A549 (cell line): ENCODE data around the gene TTC3. TPM values are rescaled to one million over a fixed set of nuclear protein-coding genes. Genes with fewer than 3 reads are reported as not detected.

Source experiments
- ATAC-seq, 2 experiments: fragments of 200-7000 bp in 1 of 2; fragments of >200 bp in 1 of 2; cut with Nextera tagmentation in 1 of 2; cut with Tn5 transposase in 1 of 2; 3 replicates each; pipeline versions ENCODE4 v1.8.0 to v1.9.1; 2018 to 2020; ENCODE audit warnings: mild to moderate bottlenecking in 1 of 2, moderate library complexity in 1 of 2
- CTCF ChIA-PET: fragments of 300-600 bp; sonication (Branson Sonifier 250); formaldehyde crosslinking; extraction: SDS; loops from one replicate; lab custom pipeline; 2021; ENCODE audit warnings: antibody characterized with exemption, inconsistent platforms; lab: Yijun Ruan, JAX
- POLR2A ChIA-PET: fragments of 350-600 bp; formaldehyde crosslinking; extraction: SDS; loops from one replicate; lab custom pipeline; 2021; ENCODE audit warnings: antibody characterized with exemption, inconsistent platforms; lab: Yijun Ruan, JAX
- DNase-seq, 2 experiments: peaks; one replicate each; pipeline versions ENCODE4 v3.0.0 to v3.0.0-alpha.2; 2011 to 2016; ENCODE audit warnings: low read depth in 1 of 2, low spot score in 1 of 2
- FAIRE-seq: peaks from 2 replicates; lab custom pipeline; 2011; peaks lifted over from hg19 to GRCh38; lab: Jason Lieb, UNC
- H3K27ac ChIP-seq, 2 experiments: fragments of >200 bp; sonication (Bioruptor Twin); formaldehyde crosslinking; 3 replicates each; pipeline ENCODE4 v1.5.1; 2016 to 2017
- H3K4me1 ChIP-seq: fragments of >200 bp; sonication (Bioruptor Twin); formaldehyde crosslinking; 3 replicates; pipeline ENCODE4 v1.6.1; 2016
- H3K4me2 ChIP-seq: fragments of >200 bp; sonication (Bioruptor Twin); formaldehyde crosslinking; 3 replicates; pipeline ENCODE4 v1.6.1; 2016
- H3K4me3 ChIP-seq: fragments of >200 bp; sonication (Bioruptor Twin); formaldehyde crosslinking; 3 replicates; pipeline ENCODE4 v1.5.1; 2016
- H3K9me3 ChIP-seq: fragments of >200 bp; sonication (Bioruptor Twin); formaldehyde crosslinking; 3 replicates; pipeline ENCODE4 v1.6.1; 2016
- EHF ChIP-seq: fragments of 250-450 bp; sonication (Bioruptor Pico); IDR thresholded peaks from 2 replicates; pipeline ENCODE4 v1.5.0; 2020; ENCODE audit warnings: mild to moderate bottlenecking
- EHMT2 ChIP-seq: fragments of 200-600 bp; sonication (generic); IDR thresholded peaks from 2 replicates; pipeline ENCODE4 v1.6.1; 2016; ENCODE audit warnings: antibody characterized with exemption, low read depth, mild to moderate bottlenecking, moderate library complexity
- HDAC2 ChIP-seq: fragments of 200-600 bp; sonication (generic); IDR thresholded peaks from 2 replicates; pipeline ENCODE4 v1.6.1; 2016
- KDM5A ChIP-seq: fragments of 200-600 bp; sonication (generic); IDR thresholded peaks from 2 replicates; pipeline ENCODE4 v1.6.1; 2016; ENCODE audit warnings: antibody characterized with exemption, mild to moderate bottlenecking
- MAZ ChIP-seq: fragments of 150-350 bp; IDR thresholded peaks from 2 replicates; pipeline ENCODE4 v1.6.1; 2014; ENCODE audit warnings: antibody characterized with exemption, low read depth, low read length, borderline replicate concordance
- POLR2A ChIP-seq: IDR thresholded peaks from 2 replicates; pipeline ENCODE4 v1.6.1; 2012; ENCODE audit warnings: mild to moderate bottlenecking, low read length
- RAD21 ChIP-seq, 2 experiments: fragments of >200 bp in 1 of 2; sonication (Bioruptor Twin) in 1 of 2; formaldehyde crosslinking in 1 of 2; IDR thresholded peaks in 1 of 2; conservative IDR thresholded peaks in 1 of 2; 2 replicates in 1 of 2; 3 replicates in 1 of 2; pipeline ENCODE4 v1.6.1; 2012 to 2018; ENCODE audit warnings: inconsistent platforms in 1 of 2
- RNF2 ChIP-seq: fragments of 200-600 bp; sonication (generic); IDR thresholded peaks from 2 replicates; pipeline ENCODE4 v1.6.1; 2016; ENCODE audit warnings: low read depth, mild to moderate bottlenecking, antibody characterized with exemption, moderate library complexity, borderline replicate concordance
- SMC3 ChIP-seq: fragments of >200 bp; sonication (Bioruptor Twin); formaldehyde crosslinking; IDR thresholded peaks from 3 replicates; pipeline ENCODE4 v1.6.1; 2018; ENCODE audit warnings: inconsistent platforms
- TFCP2L1 ChIP-seq: fragments of 250-450 bp; sonication (Bioruptor Pico); IDR thresholded peaks from 2 replicates; pipeline ENCODE4 v1.5.0; 2021; ENCODE audit warnings: mild to moderate bottlenecking
- WGBS: methylation state at CpG from one replicate; pipeline ENCODE4 v1.1.6; 2017; ENCODE audit errors: missing lambda C conversion rate; 5-methylcytosine and 5-hydroxymethylcytosine counted together
- polyA plus RNA-seq, 4 experiments: library from polyadenylated mRNA; depleted of rRNA in 3 of 4; stranded (reverse); fragments of >200 nt; fragmentation: RNase III in 1 of 4; extraction: RNeasy Plus Mini Kit Qiagen cat#74134 plus additional on column Dnase treatment in 1 of 4; gene quantifications; 2 replicates in 3 of 4; 3 replicates in 1 of 4; pipeline ENCODE4 v1.2.3, GENCODE V29; 2011 to 2017
- small RNA-seq, 6 experiments: library from RNA; depleted of rRNA; stranded (forward); fragments of <200 nt; gene quantifications; one replicate each; pipeline ENCODE3, GENCODE V24; 2012
- TF ChIP-seq, protein P1 (sequence below): IDR thresholded peaks from 2 replicates; pipeline ENCODE4 v1.6.1; 2012
- TF ChIP-seq, protein P2 (sequence below): IDR thresholded peaks from 2 replicates; pipeline ENCODE4 v1.6.1; 2012; ENCODE audit warnings: low read depth, borderline replicate concordance
- TF ChIP-seq, protein P3 (sequence below): fragments of 450-650 bp; IDR thresholded peaks from 2 replicates; pipeline ENCODE4 v1.6.1; 2014; ENCODE audit warnings: antibody characterized with exemption
- TF ChIP-seq, protein P4 (sequence below): fragments of >200 bp; sonication (Bioruptor Twin); formaldehyde crosslinking; IDR thresholded peaks from 3 replicates; pipeline ENCODE4 v1.5.1; 2016

The TTC3 gene
- polyA plus RNA-seq, 2 of the 4 experiments (the other 2 are of a cell fraction), result 34.2 to 62.2 TPM

DNA sequence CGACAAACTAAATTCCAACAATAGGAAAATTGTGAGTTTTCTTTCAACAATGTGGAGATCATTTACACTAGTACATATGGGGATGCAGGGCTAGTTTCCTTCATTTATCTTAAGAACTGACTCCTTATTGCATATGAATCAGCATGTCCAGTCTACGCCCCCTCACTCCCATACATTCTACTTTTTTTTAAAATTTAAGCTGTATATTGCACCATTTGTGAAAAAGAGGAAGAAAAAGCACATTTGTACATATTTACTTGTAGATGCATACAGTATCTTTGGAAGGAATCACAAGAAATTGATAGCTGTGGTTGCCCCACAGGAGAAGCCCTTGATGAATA, 178.2 kb downstream of the TTC3 start:
- CTCF ChIA-PET, result interaction anchor here (0.6 kb wide), 1 partner anchor 920 kb away, joined by 3 read pairs; no protein-coding TSS in a partner anchor

More for the DNA sequence above, 178.2 kb downstream of the TTC3 start:
- Histone ChIP-seq H3K4me1 (no peaks in the 10 kb centered on the region), H3K4me2 (no peak overlapping the region), H3K4me3 (no peak overlapping the region), H3K27ac (no peak overlapping the region), H3K9me3 (no peaks in the 10 kb centered on the region)
- ATAC-seq (no peak), FAIRE-seq (no peak), DNase-seq (no peak)
- POLR2A ChIA-PET, result interaction anchor here (0.6 kb wide), 1 partner anchor 136 kb away, joined by 3 read pairs; no protein-coding TSS in a partner anchor
- TF ChIP-seq, protein P1, sequence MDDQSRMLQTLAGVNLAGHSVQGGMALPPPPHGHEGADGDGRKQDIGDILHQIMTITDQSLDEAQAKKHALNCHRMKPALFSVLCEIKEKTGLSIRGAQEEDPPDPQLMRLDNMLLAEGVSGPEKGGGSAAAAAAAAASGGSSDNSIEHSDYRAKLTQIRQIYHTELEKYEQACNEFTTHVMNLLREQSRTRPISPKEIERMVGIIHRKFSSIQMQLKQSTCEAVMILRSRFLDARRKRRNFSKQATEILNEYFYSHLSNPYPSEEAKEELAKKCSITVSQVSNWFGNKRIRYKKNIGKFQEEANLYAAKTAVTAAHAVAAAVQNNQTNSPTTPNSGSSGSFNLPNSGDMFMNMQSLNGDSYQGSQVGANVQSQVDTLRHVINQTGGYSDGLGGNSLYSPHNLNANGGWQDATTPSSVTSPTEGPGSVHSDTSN, result no peak
- TF ChIP-seq, protein P2, sequence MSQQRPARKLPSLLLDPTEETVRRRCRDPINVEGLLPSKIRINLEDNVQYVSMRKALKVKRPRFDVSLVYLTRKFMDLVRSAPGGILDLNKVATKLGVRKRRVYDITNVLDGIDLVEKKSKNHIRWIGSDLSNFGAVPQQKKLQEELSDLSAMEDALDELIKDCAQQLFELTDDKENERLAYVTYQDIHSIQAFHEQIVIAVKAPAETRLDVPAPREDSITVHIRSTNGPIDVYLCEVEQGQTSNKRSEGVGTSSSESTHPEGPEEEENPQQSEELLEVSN, result no peak
- no peak for TF ChIP-seq HDAC2
- no peak for TF ChIP-seq TFCP2L1
- TF ChIP-seq MAZ, result no peak
- no peak for TF ChIP-seq RNF2
- no peak for TF ChIP-seq SMC3
- TF ChIP-seq, protein P3, sequence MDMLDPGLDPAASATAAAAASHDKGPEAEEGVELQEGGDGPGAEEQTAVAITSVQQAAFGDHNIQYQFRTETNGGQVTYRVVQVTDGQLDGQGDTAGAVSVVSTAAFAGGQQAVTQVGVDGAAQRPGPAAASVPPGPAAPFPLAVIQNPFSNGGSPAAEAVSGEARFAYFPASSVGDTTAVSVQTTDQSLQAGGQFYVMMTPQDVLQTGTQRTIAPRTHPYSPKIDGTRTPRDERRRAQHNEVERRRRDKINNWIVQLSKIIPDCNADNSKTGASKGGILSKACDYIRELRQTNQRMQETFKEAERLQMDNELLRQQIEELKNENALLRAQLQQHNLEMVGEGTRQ, result no peak
- no peak for TF ChIP-seq RAD21 (conservative IDR thresholded peaks at IDR 0.05 in 1 of 2, IDR thresholded peaks at IDR 0.05 in 1 of 2)
- no peak for TF ChIP-seq POLR2A
- TF ChIP-seq EHF (CRISPR knock-in tag), result no peak
- TF ChIP-seq EHMT2, result no peak
- TF ChIP-seq KDM5A, result no peak
- TF ChIP-seq, protein P4, sequence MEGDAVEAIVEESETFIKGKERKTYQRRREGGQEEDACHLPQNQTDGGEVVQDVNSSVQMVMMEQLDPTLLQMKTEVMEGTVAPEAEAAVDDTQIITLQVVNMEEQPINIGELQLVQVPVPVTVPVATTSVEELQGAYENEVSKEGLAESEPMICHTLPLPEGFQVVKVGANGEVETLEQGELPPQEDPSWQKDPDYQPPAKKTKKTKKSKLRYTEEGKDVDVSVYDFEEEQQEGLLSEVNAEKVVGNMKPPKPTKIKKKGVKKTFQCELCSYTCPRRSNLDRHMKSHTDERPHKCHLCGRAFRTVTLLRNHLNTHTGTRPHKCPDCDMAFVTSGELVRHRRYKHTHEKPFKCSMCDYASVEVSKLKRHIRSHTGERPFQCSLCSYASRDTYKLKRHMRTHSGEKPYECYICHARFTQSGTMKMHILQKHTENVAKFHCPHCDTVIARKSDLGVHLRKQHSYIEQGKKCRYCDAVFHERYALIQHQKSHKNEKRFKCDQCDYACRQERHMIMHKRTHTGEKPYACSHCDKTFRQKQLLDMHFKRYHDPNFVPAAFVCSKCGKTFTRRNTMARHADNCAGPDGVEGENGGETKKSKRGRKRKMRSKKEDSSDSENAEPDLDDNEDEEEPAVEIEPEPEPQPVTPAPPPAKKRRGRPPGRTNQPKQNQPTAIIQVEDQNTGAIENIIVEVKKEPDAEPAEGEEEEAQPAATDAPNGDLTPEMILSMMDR, result no peak
- WGBS, result 67% methylated on average over 2 of the region's 2 CpGs

Small RNA genes lying within 50 kb of the gene (small RNA-seq; reads per million reads assigned to genes)
- gene RN7SL678P (0 to 0.19 (median 0) reads per million in 6 experiments), gene RNU6-696P (0 to 0.26 (median 0) reads per million in 6 experiments)

Other genes with a start within 250 kb of the TTC3 start
- gene HLCS, start 106.6 kb upstream of the TTC3 start, polyA plus RNA-seq (2011; rRNA removed), result 23.1 and 24.3 TPM in 2 replicates
- 7.6 to 9.0 TPM (median 8.4 TPM) in 3 replicates for gene HLCS, start 106.6 kb upstream of the TTC3 start, polyA plus RNA-seq (2017; fragmentation: RNase III; extraction: RNeasy Plus Mini Kit Qiagen cat#74134 plus additional on column Dnase treatment)
- gene RIPPLY3, start 66.6 kb upstream of the TTC3 start, polyA plus RNA-seq (2011; rRNA removed), result 1.3 and 1.5 TPM in 2 replicates
- 0.46 to 0.65 TPM (median 0.63 TPM) in 3 replicates for gene RIPPLY3, start 66.6 kb upstream of the TTC3 start, polyA plus RNA-seq (2017; fragmentation: RNase III; extraction: RNeasy Plus Mini Kit Qiagen cat#74134 plus additional on column Dnase treatment)
- 44.0 and 49.5 TPM in 2 replicates for gene PIGP, start 183 bp upstream of the TTC3 start, polyA plus RNA-seq (2011; rRNA removed)
- gene PIGP, start 183 bp upstream of the TTC3 start, polyA plus RNA-seq (2017; fragmentation: RNase III; extraction: RNeasy Plus Mini Kit Qiagen cat#74134 plus additional on column Dnase treatment), result 14.8 to 18.9 TPM (median 15.9 TPM) in 3 replicates
- gene VPS26C, start 194.1 kb downstream of the TTC3 start, polyA plus RNA-seq (2011; rRNA removed), result 29.5 and 32.0 TPM in 2 replicates
- gene VPS26C, start 194.1 kb downstream of the TTC3 start, polyA plus RNA-seq (2017; fragmentation: RNase III; extraction: RNeasy Plus Mini Kit Qiagen cat#74134 plus additional on column Dnase treatment), result 19.4 to 24.2 TPM (median 22.0 TPM) in 3 replicates